ENCODE results near the gene XDH. TPM values are rescaled to one million over a fixed set of nuclear protein-coding genes. Genes with fewer than 3 reads are reported as not detected.

The XDH gene
- total and polyA plus RNA-seq, 9 of the 15 experiments (the other 6 are each of a cell fraction or from before 2014, with no cell fraction given): 0.04 to 0.06 TPM; not detected in 7

DNA sequence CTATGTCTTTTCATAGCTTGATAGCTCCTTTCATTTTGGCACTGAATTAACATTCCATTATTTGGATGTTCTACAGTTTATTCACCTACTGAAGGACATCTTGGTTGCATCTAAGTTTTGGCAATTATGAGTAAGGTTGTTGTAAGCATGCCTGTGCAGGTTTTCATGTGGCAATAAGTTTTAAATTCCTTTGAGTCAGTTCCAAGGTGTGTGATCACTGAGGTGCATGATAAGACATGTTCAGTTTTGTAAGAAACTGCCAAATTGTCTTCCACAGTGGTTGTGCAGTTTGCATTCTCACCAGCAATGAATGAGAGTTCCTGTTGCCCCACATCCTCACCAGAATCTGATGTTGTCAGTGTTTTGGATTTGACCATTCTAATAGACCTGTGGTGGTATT is 24.2 kb downstream of the XDH start (continued):
- TF ChIP-seq, protein P1, sequence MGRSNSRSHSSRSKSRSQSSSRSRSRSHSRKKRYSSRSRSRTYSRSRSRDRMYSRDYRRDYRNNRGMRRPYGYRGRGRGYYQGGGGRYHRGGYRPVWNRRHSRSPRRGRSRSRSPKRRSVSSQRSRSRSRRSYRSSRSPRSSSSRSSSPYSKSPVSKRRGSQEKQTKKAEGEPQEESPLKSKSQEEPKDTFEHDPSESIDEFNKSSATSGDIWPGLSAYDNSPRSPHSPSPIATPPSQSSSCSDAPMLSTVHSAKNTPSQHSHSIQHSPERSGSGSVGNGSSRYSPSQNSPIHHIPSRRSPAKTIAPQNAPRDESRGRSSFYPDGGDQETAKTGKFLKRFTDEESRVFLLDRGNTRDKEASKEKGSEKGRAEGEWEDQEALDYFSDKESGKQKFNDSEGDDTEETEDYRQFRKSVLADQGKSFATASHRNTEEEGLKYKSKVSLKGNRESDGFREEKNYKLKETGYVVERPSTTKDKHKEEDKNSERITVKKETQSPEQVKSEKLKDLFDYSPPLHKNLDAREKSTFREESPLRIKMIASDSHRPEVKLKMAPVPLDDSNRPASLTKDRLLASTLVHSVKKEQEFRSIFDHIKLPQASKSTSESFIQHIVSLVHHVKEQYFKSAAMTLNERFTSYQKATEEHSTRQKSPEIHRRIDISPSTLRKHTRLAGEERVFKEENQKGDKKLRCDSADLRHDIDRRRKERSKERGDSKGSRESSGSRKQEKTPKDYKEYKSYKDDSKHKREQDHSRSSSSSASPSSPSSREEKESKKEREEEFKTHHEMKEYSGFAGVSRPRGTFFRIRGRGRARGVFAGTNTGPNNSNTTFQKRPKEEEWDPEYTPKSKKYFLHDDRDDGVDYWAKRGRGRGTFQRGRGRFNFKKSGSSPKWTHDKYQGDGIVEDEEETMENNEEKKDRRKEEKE (IDR thresholded peaks at IDR 0.05; ENCODE audit: borderline replicate concordance in 1 of 2, control insufficient read depth in 1 of 2, low read depth in 2 of 2, low read length in 1 of 2): no peak
- TF ChIP-seq PCBP1 (IDR thresholded peaks at IDR 0.05; ENCODE audit: low read depth, low read length, poor library complexity, severe bottlenecking) (no peak), MIER1 (IDR thresholded peaks at IDR 0.05; ENCODE audit: low read depth) (no peak), SMARCA4 (IDR thresholded peaks at IDR 0.05) (no peak), CBX2 (IDR thresholded peaks at IDR 0.05; ENCODE audit: insufficient read depth, low read length, poor library complexity, severe bottlenecking) (no peak), XRCC3 (IDR thresholded peaks at IDR 0.05) (no peak)
- TF ChIP-seq, protein P2, sequence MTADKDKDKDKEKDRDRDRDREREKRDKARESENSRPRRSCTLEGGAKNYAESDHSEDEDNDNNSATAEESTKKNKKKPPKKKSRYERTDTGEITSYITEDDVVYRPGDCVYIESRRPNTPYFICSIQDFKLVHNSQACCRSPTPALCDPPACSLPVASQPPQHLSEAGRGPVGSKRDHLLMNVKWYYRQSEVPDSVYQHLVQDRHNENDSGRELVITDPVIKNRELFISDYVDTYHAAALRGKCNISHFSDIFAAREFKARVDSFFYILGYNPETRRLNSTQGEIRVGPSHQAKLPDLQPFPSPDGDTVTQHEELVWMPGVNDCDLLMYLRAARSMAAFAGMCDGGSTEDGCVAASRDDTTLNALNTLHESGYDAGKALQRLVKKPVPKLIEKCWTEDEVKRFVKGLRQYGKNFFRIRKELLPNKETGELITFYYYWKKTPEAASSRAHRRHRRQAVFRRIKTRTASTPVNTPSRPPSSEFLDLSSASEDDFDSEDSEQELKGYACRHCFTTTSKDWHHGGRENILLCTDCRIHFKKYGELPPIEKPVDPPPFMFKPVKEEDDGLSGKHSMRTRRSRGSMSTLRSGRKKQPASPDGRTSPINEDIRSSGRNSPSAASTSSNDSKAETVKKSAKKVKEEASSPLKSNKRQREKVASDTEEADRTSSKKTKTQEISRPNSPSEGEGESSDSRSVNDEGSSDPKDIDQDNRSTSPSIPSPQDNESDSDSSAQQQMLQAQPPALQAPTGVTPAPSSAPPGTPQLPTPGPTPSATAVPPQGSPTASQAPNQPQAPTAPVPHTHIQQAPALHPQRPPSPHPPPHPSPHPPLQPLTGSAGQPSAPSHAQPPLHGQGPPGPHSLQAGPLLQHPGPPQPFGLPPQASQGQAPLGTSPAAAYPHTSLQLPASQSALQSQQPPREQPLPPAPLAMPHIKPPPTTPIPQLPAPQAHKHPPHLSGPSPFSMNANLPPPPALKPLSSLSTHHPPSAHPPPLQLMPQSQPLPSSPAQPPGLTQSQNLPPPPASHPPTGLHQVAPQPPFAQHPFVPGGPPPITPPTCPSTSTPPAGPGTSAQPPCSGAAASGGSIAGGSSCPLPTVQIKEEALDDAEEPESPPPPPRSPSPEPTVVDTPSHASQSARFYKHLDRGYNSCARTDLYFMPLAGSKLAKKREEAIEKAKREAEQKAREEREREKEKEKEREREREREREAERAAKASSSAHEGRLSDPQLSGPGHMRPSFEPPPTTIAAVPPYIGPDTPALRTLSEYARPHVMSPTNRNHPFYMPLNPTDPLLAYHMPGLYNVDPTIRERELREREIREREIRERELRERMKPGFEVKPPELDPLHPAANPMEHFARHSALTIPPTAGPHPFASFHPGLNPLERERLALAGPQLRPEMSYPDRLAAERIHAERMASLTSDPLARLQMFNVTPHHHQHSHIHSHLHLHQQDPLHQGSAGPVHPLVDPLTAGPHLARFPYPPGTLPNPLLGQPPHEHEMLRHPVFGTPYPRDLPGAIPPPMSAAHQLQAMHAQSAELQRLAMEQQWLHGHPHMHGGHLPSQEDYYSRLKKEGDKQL (CRISPR knock-in tag; IDR thresholded peaks at IDR 0.05; ENCODE audit: borderline replicate concordance): no peak

Measured in K562 (cell line).